Measurements from ENCODE around the gene IFIT1B. TPM values are rescaled to one million over a fixed set of nuclear protein-coding genes. Genes with fewer than 3 reads are reported as not detected.

IFIT1B gene
- total and polyA plus RNA-seq, 9 of the 15 experiments (the other 6 are each of a cell fraction or from before 2014, with no cell fraction given), result not detected

DNA sequence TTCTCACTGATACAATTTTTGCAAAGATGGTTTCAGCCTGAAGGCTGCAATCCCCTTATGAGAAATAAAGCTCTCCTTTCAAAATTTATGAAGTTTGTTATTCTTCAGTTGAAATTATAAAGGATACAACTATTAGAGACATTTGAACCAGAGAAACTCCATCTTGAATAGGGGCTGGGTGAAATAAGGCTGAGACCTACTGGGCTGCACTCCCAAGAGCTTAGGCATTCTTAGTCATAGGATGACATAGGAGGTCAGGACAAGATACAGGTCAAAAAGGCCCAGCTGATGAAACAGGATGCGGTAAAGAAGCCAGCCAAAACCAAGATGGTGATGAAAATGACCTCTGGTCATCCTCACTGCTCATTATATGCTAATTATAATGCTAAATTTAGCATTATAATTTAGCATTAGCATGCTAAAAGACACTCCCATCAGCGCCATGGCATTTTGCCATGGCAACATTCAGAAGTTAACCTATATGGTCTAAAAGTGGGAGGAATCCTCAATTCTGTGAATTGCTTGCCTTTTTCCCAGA, 22.4 kb upstream of the IFIT1B start (continued):
- TF ChIP-seq, protein P1, sequence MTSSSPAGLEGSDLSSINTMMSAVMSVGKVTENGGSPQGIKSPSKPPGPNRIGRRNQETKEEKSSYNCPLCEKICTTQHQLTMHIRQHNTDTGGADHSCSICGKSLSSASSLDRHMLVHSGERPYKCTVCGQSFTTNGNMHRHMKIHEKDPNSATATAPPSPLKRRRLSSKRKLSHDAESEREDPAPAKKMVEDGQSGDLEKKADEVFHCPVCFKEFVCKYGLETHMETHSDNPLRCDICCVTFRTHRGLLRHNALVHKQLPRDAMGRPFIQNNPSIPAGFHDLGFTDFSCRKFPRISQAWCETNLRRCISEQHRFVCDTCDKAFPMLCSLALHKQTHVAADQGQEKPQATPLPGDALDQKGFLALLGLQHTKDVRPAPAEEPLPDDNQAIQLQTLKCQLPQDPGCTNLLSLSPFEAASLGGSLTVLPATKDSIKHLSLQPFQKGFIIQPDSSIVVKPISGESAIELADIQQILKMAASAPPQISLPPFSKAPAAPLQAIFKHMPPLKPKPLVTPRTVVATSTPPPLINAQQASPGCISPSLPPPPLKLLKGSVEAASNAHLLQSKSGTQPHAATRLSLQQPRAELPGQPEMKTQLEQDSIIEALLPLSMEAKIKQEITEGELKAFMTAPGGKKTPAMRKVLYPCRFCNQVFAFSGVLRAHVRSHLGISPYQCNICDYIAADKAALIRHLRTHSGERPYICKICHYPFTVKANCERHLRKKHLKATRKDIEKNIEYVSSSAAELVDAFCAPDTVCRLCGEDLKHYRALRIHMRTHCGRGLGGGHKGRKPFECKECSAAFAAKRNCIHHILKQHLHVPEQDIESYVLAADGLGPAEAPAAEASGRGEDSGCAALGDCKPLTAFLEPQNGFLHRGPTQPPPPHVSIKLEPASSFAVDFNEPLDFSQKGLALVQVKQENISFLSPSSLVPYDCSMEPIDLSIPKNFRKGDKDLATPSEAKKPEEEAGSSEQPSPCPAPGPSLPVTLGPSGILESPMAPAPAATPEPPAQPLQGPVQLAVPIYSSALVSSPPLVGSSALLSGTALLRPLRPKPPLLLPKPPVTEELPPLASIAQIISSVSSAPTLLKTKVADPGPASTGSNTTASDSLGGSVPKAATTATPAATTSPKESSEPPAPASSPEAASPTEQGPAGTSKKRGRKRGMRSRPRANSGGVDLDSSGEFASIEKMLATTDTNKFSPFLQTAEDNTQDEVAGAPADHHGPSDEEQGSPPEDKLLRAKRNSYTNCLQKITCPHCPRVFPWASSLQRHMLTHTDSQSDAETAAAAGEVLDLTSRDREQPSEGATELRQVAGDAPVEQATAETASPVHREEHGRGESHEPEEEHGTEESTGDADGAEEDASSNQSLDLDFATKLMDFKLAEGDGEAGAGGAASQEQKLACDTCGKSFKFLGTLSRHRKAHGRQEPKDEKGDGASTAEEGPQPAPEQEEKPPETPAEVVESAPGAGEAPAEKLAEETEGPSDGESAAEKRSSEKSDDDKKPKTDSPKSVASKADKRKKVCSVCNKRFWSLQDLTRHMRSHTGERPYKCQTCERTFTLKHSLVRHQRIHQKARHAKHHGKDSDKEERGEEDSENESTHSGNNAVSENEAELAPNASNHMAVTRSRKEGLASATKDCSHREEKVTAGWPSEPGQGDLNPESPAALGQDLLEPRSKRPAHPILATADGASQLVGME (CRISPR knock-in tag; IDR thresholded peaks at IDR 0.05), result peak; percentile 89
- TF ChIP-seq ZNF561 (CRISPR knock-in tag; conservative IDR thresholded peaks at IDR 0.05), result peak; percentile 80
- TF ChIP-seq, protein P2, sequence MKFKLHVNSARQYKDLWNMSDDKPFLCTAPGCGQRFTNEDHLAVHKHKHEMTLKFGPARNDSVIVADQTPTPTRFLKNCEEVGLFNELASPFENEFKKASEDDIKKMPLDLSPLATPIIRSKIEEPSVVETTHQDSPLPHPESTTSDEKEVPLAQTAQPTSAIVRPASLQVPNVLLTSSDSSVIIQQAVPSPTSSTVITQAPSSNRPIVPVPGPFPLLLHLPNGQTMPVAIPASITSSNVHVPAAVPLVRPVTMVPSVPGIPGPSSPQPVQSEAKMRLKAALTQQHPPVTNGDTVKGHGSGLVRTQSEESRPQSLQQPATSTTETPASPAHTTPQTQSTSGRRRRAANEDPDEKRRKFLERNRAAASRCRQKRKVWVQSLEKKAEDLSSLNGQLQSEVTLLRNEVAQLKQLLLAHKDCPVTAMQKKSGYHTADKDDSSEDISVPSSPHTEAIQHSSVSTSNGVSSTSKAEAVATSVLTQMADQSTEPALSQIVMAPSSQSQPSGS (CRISPR knock-in tag; IDR thresholded peaks at IDR 0.05), result no peak
- no peak for TF ChIP-seq BRD4 (IDR thresholded peaks at IDR 0.05)
- no peak for TF ChIP-seq POLR2AphosphoS5 (IDR thresholded peaks at IDR 0.05; ENCODE audit: control insufficient read depth, insufficient read depth, low read depth, low read length)
- TF ChIP-seq TCF7 (IDR thresholded peaks at IDR 0.05; ENCODE audit: borderline replicate concordance), result no peak
- no peak for TF ChIP-seq NUFIP1 (IDR thresholded peaks at IDR 0.05; ENCODE audit: partially characterized antibody)
- no peak for TF ChIP-seq HEY1 (CRISPR knock-in tag; IDR thresholded peaks at IDR 0.05; ENCODE audit: borderline replicate concordance)
- TF ChIP-seq SAFB2 (IDR thresholded peaks at IDR 0.05; ENCODE audit: borderline replicate concordance, low read depth, low read length, severe bottlenecking), result no peak
- TF ChIP-seq RUNX1 (IDR thresholded peaks at IDR 0.05; ENCODE audit: low read depth), result no peak
- no peak for TF ChIP-seq POLR3A (IDR thresholded peaks at IDR 0.05; ENCODE audit: borderline replicate concordance, extremely low read depth, insufficient read depth, insufficient read length)
- TF ChIP-seq HSF4 (CRISPR knock-in tag; IDR thresholded peaks at IDR 0.05; ENCODE audit: borderline replicate concordance), result no peak
- TF ChIP-seq MTA2 (IDR thresholded peaks at IDR 0.05; ENCODE audit: low read depth), result no peak

All from K562 (cell line).